Measurements from ENCODE around the gene SLC34A1.
"Not testable (repeated sequence)": the region's sequence is repeated elsewhere in the genome, so short reads cannot be mapped to it uniquely, and the experiment has no call there.

SLC34A1 gene

GRCh38 chr5:177410575-177410974 lies 26.3 kb downstream of the SLC34A1 start:
- DNase-seq (ENCODE audit: low read depth): no peak

GRCh38 chr5:177412603-177413233 lies 28.5 kb downstream of the SLC34A1 start:
- DNase-seq (ENCODE audit: low read depth): no peak

GRCh38 chr5:177414481-177414880 lies 30.2 kb downstream of the SLC34A1 start:
- DNase-seq (ENCODE audit: low read depth): no peak

- not testable (repeated sequence) for DNase-seq (ENCODE audit: low read depth)
Measured at GRCh38 chr5:177417081-177417480, 32.8 kb downstream of the SLC34A1 start.

- peak; percentile 58 for DNase-seq (ENCODE audit: low read depth)
Measured at GRCh38 chr5:177419046-177419445, 34.8 kb downstream of the SLC34A1 start.

- DNase-seq (ENCODE audit: low read depth): not testable (repeated sequence)
Measured at GRCh38 chr5:177420472-177420871, 36.2 kb downstream of the SLC34A1 start.

- DNase-seq (ENCODE audit: low read depth): no peak
Measured at GRCh38 chr5:177421062-177421798, 37.0 kb downstream of the SLC34A1 start.

- no peak for DNase-seq (ENCODE audit: low read depth)
Measured at GRCh38 chr5:177423671-177424070, 39.4 kb downstream of the SLC34A1 start.

- DNase-seq (ENCODE audit: low read depth): no peak
Measured at GRCh38 chr5:177425196-177425800, 41.1 kb downstream of the SLC34A1 start.

GRCh38 chr5:177425801-177426565 lies 41.7 kb downstream of the SLC34A1 start:
- DNase-seq (ENCODE audit: low read depth): peak; percentile 100

GRCh38 chr5:177426566-177427210 lies 42.5 kb downstream of the SLC34A1 start, which contains the start of gene GRK6:
Gene GRK6 (plus strand): TSS chr5:177426676. CDS start chr5:177426846, 170 bp downstream.
- no peak for DNase-seq (ENCODE audit: low read depth)

- peak; percentile 29 for DNase-seq (ENCODE audit: low read depth)
Measured at GRCh38 chr5:177427211-177427822, 43.1 kb downstream of the SLC34A1 start.

GRCh38 chr5:177427919-177428573 lies 43.8 kb downstream of the SLC34A1 start:
- no peak for DNase-seq (ENCODE audit: low read depth)

GRCh38 chr5:177428574-177429217 lies 44.5 kb downstream of the SLC34A1 start:
- DNase-seq (ENCODE audit: low read depth): no peak

- no peak for DNase-seq (ENCODE audit: low read depth)
Measured at GRCh38 chr5:177429248-177430040, 45.2 kb downstream of the SLC34A1 start.

- DNase-seq (ENCODE audit: low read depth): no peak
Measured at GRCh38 chr5:177430140-177430951, 46.1 kb downstream of the SLC34A1 start.

GRCh38 chr5:177430972-177431316 lies 46.7 kb downstream of the SLC34A1 start:
- DNase-seq (ENCODE audit: low read depth): no peak

GRCh38 chr5:177431317-177432142 lies 47.3 kb downstream of the SLC34A1 start:
- DNase-seq (ENCODE audit: low read depth): no peak

Measured in iris pigment epithelial cell (primary cell).